Loucy (cell line): ENCODE data around the gene ABHD12B.
"Not testable (repeated sequence)": the region's sequence is repeated elsewhere in the genome, so short reads cannot be mapped to it uniquely, and the experiment has no call there.

Source experiments
- H2AFZ ChIP-seq: fragments of 200-600 bp; sonication (generic); 2 replicates; pipeline ENCODE4 v1.6.0; 2016; ENCODE audit warnings: antibody characterized with exemption, mild to moderate bottlenecking, low read length, moderate library complexity
- H3F3A ChIP-seq: fragments of 200-600 bp; 2 replicates; pipeline ENCODE4 v1.6.0; 2016; ENCODE audit warnings: antibody characterized with exemption, low read depth, mild to moderate bottlenecking
- H3K27me3 ChIP-seq: fragments of 200-600 bp; sonication (generic); 2 replicates; pipeline ENCODE4 v1.6.1; 2014; ENCODE audit warnings: low read length, mild to moderate bottlenecking; ENCODE audit not compliant: insufficient read depth, poor library complexity, severe bottlenecking
- H3K36me3 ChIP-seq: fragments of 200-600 bp; sonication (generic); 2 replicates; pipeline ENCODE4 v1.6.1; 2016; ENCODE audit warnings: low read length; ENCODE audit not compliant: insufficient read depth
- H3K4me1 ChIP-seq: fragments of 200-600 bp; sonication (generic); 2 replicates; pipeline ENCODE4 v1.5.1; 2014; ENCODE audit warnings: low read length, mild to moderate bottlenecking; ENCODE audit not compliant: insufficient read depth, poor library complexity, severe bottlenecking
- H3K4me2 ChIP-seq: fragments of 200-600 bp; sonication (generic); 2 replicates; pipeline ENCODE4 v1.6.0; 2014; ENCODE audit warnings: antibody characterized with exemption, low read length, low read depth, mild to moderate bottlenecking; ENCODE audit not compliant: poor library complexity, severe bottlenecking
- H3K4me3 ChIP-seq: fragments of 200-600 bp; sonication (generic); 2 replicates; pipeline ENCODE4 v1.5.1; 2014; ENCODE audit warnings: low read length, mild to moderate bottlenecking, mixed read lengths; ENCODE audit not compliant: poor library complexity, severe bottlenecking
- H3K79me2 ChIP-seq: fragments of 200-600 bp; sonication (generic); 2 replicates; pipeline ENCODE4 v1.6.1; 2014; ENCODE audit warnings: low read length; ENCODE audit not compliant: insufficient read depth
- H3K9ac ChIP-seq: fragments of 200-600 bp; sonication (generic); 2 replicates; pipeline ENCODE4 v1.6.0; 2014; ENCODE audit warnings: mild to moderate bottlenecking, low read depth, low read length, moderate library complexity; ENCODE audit not compliant: poor library complexity, severe bottlenecking
- H3K9me2 ChIP-seq: fragments of 200-600 bp; sonication (generic); replicated peaks from 2 replicates; pipeline ENCODE4 v1.6.1; 2016; ENCODE audit warnings: low read depth, low read length, mixed read lengths
- H3K9me3 ChIP-seq: fragments of 200-600 bp; sonication (generic); 2 replicates; pipeline ENCODE4 v1.6.1; 2014; ENCODE audit warnings: mild to moderate bottlenecking, antibody characterized with exemption, low read length, low read depth; ENCODE audit not compliant: insufficient read depth
- H4K20me1 ChIP-seq: fragments of 200-600 bp; sonication (generic); 2 replicates; pipeline ENCODE4 v1.6.0; 2014; ENCODE audit warnings: antibody characterized with exemption, low read length, mild to moderate bottlenecking; ENCODE audit not compliant: insufficient read depth, poor library complexity, severe bottlenecking
- EZH2phosphoT487 ChIP-seq: fragments of 200-600 bp; IDR thresholded peaks from 2 replicates; pipeline ENCODE4 v1.6.1; 2018; ENCODE audit warnings: antibody characterized with exemption, mild to moderate bottlenecking, moderate library complexity, borderline replicate concordance
- TF ChIP-seq, protein P1 (sequence below): fragments of 200-600 bp; sonication (generic); conservative IDR thresholded peaks from 2 replicates; pipeline ENCODE4 v1.5.1; 2014; ENCODE audit warnings: mild to moderate bottlenecking, antibody characterized with exemption, low read length

Gene ABHD12B

DNA sequence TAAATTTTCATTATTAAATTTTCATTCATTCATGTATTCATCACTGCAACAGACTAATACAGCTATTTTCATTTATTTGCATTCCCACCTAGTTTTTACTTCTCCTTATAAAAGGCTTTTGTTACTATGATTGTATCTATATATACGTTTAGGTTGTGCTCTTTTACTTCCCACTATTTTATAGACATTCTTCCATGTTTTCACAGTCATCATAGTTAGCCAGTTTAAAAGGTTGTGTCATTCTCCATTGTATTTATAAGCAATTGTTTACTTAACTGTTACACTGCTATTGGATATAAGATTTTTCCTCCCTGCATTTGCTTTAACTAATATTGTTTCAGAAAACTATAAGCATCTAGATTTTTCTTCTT, 12.0 kb downstream of the ABHD12B start:
- TF ChIP-seq EZH2phosphoT487, result no peak
- TF ChIP-seq, protein P1, sequence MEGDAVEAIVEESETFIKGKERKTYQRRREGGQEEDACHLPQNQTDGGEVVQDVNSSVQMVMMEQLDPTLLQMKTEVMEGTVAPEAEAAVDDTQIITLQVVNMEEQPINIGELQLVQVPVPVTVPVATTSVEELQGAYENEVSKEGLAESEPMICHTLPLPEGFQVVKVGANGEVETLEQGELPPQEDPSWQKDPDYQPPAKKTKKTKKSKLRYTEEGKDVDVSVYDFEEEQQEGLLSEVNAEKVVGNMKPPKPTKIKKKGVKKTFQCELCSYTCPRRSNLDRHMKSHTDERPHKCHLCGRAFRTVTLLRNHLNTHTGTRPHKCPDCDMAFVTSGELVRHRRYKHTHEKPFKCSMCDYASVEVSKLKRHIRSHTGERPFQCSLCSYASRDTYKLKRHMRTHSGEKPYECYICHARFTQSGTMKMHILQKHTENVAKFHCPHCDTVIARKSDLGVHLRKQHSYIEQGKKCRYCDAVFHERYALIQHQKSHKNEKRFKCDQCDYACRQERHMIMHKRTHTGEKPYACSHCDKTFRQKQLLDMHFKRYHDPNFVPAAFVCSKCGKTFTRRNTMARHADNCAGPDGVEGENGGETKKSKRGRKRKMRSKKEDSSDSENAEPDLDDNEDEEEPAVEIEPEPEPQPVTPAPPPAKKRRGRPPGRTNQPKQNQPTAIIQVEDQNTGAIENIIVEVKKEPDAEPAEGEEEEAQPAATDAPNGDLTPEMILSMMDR, result no peak
- H3K27me3 ChIP-seq, result no peaks in the 10 kb centered on the region
- no peaks in the 10 kb centered on the region for H3K9me3 ChIP-seq
- no peaks in the 10 kb centered on the region for H3F3A ChIP-seq
- H4K20me1 ChIP-seq, result no peaks in the 10 kb centered on the region
- no peaks in the 10 kb centered on the region for H3K36me3 ChIP-seq
- no peak overlapping the region for H3K4me3 ChIP-seq
- H3K4me1 ChIP-seq, result peaks cover 35% of the 10 kb centered on the region
- H3K9ac ChIP-seq, result no peak overlapping the region
- H3K9me2 ChIP-seq, result no peaks in the 10 kb centered on the region
- no peak overlapping the region for H3K4me2 ChIP-seq
- no peak overlapping the region for H2AFZ ChIP-seq
- H3K79me2 ChIP-seq, result no peaks in the 10 kb centered on the region

DNA sequence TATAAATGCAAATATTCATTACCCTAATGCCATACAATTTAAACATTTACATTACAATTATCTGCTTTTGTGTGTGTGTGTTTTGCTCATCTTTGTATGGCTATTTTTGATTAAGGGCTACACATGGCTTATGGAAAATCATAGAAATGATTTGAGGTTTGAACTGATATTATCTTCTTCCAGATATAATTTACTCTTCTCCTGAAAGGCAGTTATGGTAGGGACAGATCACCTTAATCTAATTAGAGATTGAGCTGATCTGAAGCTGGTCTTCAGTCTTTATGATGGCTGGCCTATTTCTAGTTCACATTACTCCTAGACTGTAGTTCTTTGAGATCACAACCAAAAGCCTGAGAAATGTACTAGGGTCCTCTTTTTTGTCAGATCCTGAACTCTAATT, 15.6 kb downstream of the ABHD12B start:
- no peak overlapping the region for H3K4me3 ChIP-seq
- H3K9ac ChIP-seq, result no peak overlapping the region
- H3K9me3 ChIP-seq, result no peaks in the 10 kb centered on the region
- TF ChIP-seq, protein P1, result no peak
- no peak for TF ChIP-seq EZH2phosphoT487
- no peaks in the 10 kb centered on the region for H3K79me2 ChIP-seq
- no peaks in the 10 kb centered on the region for H3K27me3 ChIP-seq
- no peaks in the 10 kb centered on the region for H3F3A ChIP-seq
- peaks cover 6% of the 10 kb centered on the region for H3K4me1 ChIP-seq
- no peaks in the 10 kb centered on the region for H4K20me1 ChIP-seq
- H3K4me2 ChIP-seq, result no peak overlapping the region
- H3K9me2 ChIP-seq, result no peaks in the 10 kb centered on the region
- H3K36me3 ChIP-seq, result no peaks in the 10 kb centered on the region
- no peak overlapping the region for H2AFZ ChIP-seq

DNA sequence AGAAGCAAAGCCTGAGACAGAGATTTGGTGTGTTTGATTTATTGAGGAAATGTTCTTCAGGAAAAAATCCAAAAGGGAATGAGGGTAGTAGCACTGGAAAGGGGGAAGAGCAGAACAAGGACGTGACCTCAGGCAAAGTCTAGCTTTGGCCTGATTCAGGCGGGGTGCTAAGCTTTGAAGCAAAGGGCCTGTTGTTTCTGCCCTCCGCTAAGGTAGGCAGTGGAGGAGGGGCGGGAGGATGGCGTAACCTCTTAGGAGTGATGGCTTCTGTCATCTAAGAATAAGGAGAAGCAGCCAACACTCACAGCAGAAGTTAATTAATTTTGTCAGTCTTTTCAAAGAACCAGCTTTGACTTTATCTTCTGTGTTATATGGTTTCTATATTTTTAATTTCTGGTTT, 20.4 kb downstream of the ABHD12B start:
- H3F3A ChIP-seq, result no peaks in the 10 kb centered on the region
- no peaks in the 10 kb centered on the region for H4K20me1 ChIP-seq
- no peaks in the 10 kb centered on the region for H3K27me3 ChIP-seq
- H3K9me3 ChIP-seq, result no peaks in the 10 kb centered on the region
- no peaks in the 10 kb centered on the region for H3K79me2 ChIP-seq
- H3K9ac ChIP-seq, result no peak overlapping the region
- no peak overlapping the region for H3K4me3 ChIP-seq
- no peaks in the 10 kb centered on the region for H3K36me3 ChIP-seq
- TF ChIP-seq, protein P1, result no peak
- TF ChIP-seq EZH2phosphoT487, result no peak
- H2AFZ ChIP-seq, result no peak overlapping the region
- H3K4me2 ChIP-seq, result no peak overlapping the region
- no peaks in the 10 kb centered on the region for H3K4me1 ChIP-seq
- no peaks in the 10 kb centered on the region for H3K9me2 ChIP-seq

DNA sequence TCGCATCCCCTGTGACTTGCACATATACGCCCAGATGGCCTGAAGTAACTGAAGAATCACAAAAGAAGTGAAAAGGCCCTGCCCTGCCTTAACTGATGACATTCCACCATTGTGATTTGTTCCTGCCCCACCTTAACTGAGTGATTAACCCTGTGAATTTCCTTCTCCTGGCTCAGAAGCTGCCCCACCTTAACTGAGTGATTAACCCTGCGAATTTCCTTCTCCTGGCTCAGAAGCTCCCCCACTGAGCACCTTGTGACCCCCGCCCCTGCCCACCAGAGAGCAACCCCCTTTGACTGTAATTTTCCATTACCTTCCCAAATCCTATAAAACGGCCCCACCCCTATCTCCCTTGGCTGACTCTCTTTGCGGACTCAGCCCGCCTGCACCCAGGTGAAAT, 24.6 kb downstream of the ABHD12B start:
- H3K4me2 ChIP-seq, result not testable (repeated sequence)

DNA sequence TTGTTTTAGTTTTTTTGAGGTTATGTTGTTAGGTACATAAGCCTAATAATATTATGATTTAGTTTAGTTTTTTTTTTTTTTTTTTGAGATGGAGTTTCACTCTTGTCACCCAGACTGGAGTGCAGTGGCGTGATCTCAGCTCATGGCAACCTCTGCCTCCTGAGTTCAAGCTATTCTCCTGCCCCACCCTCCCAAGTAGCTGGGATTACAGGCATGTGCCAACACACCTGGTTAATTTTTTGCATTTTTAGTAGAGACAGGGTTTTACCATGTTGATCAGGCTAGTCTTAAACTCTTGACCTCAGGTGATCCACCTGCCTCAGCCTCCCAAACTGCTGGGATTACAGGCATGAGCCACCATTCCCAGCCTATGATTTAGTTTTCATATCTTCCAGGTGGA, 25.2 kb downstream of the ABHD12B start:
- not testable (repeated sequence) for H3K36me3 ChIP-seq, H3K4me3 ChIP-seq, H3K4me2 ChIP-seq, H3K4me1 ChIP-seq, H3K27me3 ChIP-seq, H2AFZ ChIP-seq, H4K20me1 ChIP-seq, H3K9me3 ChIP-seq, H3F3A ChIP-seq, H3K79me2 ChIP-seq, H3K9me2 ChIP-seq, H3K9ac ChIP-seq

More for the DNA sequence above, 24.6 kb downstream of the ABHD12B start:
- not testable (repeated sequence) for H4K20me1 ChIP-seq, H3K9ac ChIP-seq, H3K79me2 ChIP-seq, H2AFZ ChIP-seq, H3K9me2 ChIP-seq, H3F3A ChIP-seq, H3K9me3 ChIP-seq, H3K36me3 ChIP-seq, H3K4me3 ChIP-seq, H3K27me3 ChIP-seq, H3K4me1 ChIP-seq
